Stimulated activated CD8-positive, alpha-beta memory T cell treated with anti-CD3 and anti-CD28 coated beads, Interleukin-4, amount 100 ng/mL, for 1 hour (primary cell): ENCODE results near the gene PDZRN3.
"Not testable (repeated sequence)": the region's sequence is repeated elsewhere in the genome, so short reads cannot be mapped to it uniquely, and the experiment has no call there.

Source experiments
- DNase-seq, 2 donors: peaks; one replicate each; pipeline ENCODE4 v3.0.0-alpha.2; 2020; ENCODE audit warnings: low read depth in 2 of 2, low spot score in 1 of 2

Gene PDZRN3

DNA sequence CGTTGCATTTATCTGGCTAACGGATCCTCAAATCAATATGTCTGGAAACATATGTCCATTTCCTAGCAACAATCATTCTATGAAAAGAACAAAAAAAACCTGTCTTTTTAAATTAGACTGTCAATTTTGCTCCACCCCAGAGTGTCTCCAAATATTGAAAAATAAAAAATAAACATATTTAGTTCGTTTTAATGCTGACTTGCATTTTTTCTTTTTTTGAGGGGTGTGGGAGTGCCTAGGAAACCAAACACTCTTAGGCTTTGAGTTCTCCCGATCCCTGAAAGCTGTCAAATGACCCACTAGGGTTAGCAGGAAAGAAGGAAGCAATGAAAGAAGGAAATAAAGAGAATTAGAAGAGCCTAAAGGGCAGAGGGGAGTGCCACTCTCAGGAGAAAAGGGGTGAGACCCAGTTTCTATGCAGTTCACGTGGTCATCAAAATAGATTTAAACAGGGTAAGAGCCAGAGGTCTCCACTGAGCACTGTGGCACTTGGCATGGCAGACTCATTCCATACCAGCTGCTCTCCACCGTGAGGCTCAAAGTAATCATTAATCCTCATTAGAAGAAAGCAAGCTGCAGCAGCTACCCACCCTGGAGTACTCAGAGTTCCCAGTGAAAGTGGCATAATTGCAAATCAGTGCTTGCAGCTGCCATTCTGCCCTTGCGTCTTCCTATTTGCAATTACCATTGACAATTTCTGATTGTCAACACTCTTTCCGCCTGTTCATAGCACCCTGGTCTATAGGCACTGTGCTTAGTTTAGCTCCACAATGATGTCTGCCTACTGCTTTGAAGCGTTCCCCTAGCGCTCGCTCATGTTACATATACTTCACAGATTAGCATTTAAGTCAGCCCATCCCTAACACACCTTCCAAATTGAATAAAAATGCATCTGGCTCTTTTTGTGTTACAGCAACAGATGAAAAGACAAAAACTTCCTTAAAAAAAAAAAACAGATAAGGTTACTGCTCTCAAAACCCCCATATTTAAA, 32.3 kb downstream of the PDZRN3 start:
- DNase-seq, result no peak

DNA sequence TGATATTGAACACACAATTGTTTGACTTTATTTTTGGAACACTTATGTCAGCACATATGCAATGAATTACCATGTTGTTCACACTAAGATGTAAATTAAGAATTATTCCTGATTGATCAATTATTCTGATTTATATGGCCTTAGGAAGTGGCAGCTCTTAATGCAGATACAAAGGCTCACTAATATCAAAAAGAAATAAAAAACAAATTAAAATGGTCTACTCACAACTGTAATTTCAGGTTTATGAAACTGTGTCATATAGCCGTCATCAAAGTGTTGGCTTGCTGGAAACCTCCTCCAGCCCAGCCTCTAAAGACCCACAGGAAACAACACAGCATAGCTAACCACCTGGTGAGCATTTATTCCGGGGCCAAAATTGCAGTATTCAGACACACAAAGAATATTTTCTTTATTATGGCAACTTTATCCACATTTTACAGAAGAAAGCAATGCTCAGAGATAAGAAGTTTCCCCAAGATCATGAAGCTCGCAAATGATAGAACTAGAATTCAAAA, 33.4 kb downstream of the PDZRN3 start:
- DNase-seq, result no peak

DNA sequence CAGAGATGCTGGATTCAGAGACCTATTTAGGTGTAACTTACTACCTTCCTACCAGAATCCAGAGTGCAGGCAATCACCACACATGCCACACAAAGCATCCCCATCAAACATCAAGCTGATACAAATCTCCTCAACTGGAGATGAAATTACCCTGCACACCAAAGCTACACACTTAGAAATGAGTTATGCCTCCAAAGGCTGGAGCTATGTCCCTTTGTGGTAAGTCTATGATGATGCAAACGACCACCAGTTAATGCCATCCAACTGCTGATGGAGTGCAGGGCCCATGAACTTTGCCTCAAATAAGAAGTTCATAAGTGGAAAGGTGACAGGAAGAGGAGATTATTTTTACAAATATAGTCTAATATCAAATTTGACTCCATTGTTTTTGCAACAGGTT, 38.1 kb downstream of the PDZRN3 start:
- DNase-seq, result no peak

DNA sequence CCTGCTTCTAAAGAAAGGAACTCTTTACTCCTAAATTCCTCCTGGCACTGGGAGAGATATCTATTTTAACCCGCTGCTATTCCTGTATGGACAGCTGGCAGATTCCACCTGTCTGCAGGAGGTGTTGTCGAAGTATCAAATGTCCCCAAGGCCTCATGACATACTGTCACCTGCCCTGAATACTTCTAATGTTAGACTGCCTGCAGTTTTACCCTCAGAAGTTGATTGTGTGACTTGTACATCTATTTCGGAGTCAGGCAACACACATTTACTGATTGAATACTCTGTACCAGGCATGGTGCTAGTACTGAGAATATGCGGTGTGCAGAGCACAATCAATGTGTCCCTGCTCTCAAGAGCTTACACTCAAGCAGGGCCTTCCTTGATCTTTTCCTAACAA, 38.6 kb downstream of the PDZRN3 start:
- no peak for DNase-seq

DNA sequence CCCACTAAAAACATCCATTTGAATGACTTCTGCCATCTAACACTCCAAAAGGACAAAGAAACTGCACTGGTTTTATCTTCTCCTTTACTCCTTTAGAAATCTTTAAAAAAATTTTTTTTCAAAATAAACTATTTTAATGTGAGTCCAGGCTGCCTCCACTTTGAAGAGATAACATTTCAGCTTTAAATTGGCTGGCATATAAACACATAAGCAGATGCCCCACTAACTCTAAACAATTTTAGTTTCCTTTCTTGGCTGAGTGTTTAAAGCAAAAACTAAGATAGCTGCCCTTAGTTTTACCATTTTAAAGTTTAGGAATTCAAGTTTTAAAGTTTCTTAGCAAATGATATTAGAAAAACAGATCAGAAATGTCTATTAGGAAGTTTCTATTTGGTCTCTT, 39.9 kb downstream of the PDZRN3 start:
- no peak for DNase-seq

DNA sequence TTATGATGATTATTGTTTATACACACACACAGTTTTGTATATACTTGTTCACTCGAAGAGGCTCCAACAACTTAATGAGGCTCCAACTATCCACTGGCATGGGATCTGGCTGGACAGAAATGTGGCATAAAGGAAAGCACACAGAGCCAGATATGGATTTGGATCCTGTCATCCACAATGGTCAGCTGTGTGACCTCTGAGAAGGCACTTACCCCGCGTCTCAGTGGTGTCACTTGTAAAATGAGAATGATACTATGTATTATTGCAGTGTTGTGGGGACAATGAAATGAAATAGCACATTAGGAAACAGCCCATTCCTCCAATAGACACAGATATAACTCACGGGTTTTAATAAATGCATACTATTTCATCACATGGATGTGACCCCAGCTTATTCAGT, 42.2 kb downstream of the PDZRN3 start:
- DNase-seq, result no peak

DNA sequence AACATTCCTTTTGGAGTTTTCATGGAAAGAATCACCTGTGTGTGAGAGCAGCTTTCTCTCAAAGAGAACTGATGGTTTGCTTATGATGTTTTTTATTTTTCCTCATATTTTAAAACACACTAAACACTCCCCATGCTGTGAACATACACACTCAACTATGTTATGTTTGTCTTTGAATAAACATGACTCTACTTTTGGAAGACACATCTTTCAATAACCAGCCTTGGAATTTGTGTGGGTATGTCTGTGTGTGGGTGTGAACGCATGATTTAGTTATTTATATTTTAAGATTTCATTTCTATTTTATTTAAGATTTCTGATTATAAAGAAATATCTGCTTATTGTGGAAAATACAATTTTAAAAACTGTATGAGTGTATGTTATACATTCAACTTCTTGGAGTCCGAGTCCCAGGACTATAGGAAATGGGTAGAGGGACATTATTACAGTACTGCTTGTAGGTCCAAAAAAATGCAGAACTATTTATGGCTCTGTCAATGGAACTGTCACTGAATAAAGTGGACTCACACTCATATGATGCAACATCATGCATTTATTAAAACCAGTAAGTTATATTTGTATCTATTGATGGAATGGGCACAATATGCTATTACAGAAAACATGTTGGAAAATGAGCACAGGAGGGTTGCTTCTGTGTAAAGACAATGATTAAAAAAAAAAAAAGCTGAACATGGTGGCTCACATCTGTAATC, 43.5 kb downstream of the PDZRN3 start:
- no peak for DNase-seq

DNA sequence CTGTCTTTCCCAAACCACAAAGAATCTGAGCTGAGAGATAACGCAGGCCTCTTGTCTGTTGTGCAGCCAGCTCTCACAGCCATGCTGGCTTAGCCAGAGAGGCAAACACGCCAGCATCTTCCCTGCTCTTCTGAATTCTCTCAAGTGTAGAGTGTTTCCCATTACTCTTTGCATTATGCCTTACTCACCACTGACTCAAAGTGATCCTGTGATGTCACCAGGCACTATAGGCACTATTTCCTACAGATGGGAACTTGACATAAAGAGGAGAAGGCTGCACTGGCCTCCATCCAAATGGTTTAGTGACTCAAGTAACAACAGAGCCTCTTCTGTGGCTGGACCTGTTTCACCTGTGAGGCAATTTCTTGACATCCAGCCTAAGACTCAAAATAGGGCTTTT, 44.4 kb downstream of the PDZRN3 start:
- DNase-seq, result no peak

DNA sequence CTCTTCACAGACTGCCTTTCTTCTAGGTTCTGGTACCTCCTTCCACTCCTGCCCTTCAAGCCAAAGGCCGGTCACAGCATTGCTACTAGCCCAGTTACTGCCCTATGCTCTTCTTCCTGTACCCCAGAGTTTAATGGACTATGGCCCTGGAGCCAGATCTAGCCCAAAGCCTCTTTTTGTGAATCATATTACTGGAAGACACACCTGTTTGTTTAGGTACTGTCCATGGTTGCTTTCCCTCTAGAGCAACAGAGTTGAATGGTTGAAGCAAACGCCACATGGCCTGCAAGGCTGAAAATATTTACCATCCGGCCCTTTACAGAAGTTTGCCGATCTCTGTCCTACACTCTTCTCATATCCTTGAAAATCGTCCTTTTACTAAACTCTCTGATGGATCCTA, 47.0 kb downstream of the PDZRN3 start:
- DNase-seq, result no peak

DNA sequence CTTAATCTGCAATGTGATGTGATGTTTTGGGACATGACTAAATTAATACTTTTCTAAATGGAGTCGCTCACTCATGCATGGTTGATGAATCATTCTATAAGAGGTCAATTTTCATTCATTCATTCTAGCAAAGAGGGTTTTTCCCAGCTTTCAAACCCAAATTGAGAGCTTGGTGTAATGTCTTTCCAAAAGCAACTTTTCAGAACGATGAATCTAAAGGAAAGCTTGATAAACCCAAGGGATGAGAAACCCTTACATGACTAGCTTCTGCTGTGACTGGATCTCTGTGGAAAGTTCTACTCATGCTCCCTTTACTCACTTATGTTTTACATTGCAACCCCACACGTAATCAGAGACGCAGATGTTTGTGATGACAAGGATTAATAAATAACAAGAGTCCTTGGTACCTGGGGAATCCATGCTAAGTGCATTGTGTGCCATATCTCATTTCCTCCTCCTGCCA, 47.7 kb downstream of the PDZRN3 start:
- no peak for DNase-seq

DNA sequence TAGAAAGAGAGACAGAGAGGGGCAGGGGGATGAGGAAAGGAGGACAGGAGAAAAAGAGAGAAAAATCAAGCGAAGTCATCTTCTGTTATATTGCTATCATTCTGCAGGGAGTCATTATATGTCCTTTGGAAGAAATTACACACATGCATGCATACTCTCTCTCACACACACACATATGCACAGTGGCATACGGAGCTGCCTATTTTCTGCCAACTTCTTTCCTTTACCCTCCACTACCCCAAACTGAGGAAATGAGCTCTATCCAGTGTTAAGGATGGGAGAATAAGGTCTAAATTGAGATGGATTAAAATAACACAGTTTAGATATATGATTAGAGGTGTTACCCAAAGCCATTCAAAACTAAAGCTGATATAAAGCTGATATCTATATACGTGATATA, 48.8 kb downstream of the PDZRN3 start:
- DNase-seq, result no peak

DNA sequence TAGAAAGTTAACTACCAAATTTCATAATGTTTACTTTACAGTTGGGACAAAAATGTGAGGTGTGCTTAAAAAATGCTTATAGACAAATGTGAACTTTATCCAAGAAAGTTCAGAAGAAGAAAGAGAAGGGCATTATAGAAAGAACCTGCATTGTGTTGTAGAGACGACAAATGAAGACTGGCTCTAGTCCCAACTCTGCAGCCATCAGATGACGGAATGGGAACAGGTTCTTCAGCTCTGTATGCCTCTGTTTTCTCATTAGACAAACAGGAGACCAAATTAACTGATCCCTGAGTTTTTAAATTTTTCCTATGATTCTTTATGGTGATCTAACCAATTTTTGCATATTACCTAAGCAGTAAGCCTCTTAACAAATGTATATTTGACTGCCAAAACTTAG, 49.2 kb downstream of the PDZRN3 start:
- no peak for DNase-seq

DNA sequence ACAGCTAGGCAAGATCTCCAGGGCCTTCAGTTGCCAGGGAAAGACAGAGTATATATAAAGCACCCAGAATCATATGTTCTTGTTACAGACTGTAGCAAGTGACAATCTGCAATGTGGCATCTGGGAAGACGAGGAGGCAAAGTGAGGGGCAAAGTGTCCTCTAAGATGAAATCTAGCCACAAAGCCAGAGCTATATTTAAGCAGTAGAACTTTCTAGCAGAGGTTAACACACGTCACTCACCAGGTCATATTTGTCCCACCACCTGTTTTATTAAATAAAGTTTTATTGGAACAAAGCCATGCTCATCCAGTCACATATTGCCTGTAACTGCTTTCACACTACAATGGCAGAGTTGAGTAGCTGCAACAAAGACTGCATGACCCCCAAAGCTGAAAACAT, 51.5 kb downstream of the PDZRN3 start:
- DNase-seq, result no peak

DNA sequence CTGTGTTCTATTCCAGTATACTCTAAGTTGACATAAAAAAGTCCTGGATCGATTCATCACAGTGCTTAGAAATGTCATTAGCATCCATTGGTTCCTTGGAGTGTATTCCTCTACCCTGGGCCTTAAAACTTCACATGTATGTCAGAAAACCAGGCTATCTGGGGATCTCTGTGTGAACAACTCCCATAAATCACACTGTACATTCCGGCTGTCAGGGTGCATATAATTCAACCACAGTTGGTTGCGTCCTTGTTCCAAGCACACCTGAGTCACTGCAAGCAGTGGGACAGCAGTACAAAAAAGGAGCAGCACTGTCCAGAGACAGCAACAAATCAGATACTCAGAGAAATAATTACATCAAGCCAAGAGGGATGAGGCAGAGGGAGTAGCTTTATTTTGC, 52.4 kb downstream of the PDZRN3 start:
- DNase-seq, result no peak

DNA sequence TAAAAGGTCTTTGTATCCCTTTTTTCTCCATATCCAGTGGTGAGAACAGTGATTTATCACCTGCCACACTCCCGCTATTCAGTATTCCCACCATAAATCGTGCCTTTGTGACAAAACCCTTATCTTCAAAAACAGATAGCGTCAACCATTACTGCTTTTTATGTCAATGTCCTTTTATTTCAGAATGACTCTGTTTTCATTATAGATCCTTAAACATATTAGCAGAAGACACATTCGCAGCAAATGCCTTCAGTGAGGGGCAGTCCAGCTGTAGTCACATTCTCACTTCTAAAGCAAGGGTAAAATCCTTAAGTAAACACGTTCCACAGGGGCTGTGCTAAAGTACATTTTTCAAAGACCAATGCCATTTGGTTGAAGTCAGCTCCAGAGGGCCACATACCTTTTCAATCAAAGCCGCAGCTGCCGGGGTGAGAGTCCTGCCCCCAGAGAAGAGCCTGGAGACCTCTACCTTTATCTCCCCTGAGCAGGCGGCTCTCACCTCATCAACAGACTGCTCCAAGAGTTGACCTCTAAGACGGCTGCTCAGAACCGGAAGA, 53.4 kb downstream of the PDZRN3 start:
- DNase-seq, result no peak

DNA sequence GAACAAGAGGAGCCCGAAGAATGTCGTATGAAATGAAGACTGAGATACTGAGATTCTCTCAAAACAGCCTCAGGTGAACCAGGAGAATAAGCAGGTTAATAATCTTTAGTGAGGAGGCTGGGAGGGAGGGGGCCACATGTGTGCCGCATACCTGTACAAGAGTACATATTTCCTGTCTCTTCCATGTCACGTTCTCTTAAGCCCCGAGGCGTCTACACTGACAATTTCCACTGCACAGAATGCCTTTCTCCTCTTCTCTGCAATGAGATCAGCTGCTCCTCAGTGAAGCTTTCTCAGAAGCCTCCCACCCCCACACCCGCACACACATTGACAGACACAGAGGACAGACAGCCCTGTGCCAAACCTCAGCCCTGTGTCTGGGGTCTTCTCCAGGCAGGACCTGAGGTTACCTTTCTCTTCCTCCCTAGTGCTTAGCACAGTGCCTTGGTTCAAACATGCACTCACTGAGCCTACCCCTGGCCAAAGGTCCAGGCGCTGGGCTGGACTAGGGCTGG, 55.4 kb downstream of the PDZRN3 start:
- no peak for DNase-seq

DNA sequence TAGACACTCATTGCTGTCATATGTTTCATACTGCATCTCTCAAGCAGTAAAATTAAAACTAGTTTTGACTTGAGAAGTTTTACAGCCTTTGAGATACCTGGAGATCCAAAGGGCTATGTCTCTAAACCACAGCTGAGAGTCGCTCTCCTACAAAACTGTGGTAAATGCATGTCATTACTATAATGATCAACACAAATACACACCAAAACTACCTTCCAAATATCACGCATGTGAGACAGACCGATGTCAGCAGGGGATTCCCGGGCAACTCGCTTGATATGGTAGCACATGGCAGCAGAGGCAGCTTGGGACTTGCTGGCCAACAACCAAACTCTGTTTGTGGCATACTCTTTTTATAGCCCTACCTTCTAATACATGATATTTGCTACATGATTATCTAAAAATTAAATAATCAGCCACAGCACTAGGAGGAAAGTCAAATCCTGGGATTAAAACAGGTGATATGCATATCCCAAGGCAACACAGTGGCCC, 56.3 kb downstream of the PDZRN3 start:
- no peak for DNase-seq

DNA sequence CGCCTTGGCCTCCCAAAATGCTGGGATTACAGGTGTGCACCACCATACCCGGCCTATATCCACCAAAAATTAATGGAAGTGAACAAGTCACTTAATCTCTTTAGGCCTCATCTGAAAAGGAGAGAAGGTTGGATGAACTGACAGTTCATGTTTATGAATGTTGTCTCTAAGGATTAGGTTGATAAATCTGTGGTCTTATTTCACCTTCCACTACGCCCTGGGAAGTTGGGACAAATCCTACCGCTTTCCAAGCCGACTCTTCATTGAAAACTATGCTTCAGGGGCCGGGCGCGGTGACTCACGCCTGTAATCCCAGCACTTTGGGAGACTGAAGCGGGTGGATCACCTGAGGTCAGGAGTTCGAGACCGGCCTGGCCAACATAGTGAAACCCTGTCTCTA, 59.4 kb downstream of the PDZRN3 start:
- not testable (repeated sequence) for DNase-seq

DNA sequence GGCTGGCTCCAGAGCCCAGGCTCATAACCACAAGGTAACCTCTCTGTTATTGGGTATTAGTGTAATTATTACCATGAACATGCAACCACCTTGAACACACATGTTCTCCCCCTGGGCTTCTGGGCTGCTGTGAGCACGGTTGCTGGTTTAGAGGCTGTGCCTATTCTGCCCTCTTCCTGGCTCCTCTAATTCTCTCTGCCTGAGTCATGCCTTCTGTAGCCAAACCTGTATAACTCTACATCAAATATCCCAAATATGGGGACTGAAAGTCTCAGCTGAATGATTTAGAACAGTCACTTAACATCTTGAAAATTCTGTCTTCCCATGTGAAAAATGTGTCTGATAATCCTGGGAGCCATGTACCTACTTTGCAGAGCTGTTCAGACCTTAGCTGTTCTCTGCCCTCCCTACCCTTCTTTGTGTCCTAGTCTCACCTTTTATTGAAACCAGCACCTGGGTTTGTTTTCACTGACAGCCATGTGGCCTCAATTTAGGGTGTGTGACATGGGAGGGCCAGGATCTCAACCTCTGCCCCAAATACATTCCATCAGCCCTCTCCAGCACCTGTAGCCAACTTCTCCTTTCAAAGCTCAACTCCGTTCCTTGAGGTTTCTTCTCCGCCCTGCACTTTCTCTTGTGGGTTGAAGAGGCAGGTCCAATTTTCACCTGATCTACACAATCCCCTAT, 60.7 kb downstream of the PDZRN3 start:
- no peak for DNase-seq

DNA sequence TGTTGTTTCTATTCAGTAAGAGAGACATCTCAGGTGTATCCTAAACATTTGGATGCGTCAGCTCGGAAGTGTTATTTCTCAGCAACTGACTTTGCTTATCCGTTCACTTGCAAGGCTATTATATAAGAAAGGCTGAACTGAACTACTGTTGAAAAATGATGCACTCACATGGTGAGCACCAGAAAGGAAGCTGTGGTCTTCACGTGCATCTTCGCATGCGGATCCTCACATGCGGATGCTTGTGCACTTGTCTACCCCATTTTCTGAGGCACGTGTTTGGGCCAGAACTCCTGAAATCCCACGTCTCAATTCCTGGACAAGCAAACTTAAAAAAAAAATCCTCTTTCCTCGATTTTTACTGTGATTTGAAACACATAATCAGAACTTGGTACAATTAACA, 63.2 kb downstream of the PDZRN3 start:
- DNase-seq, result no peak

DNA sequence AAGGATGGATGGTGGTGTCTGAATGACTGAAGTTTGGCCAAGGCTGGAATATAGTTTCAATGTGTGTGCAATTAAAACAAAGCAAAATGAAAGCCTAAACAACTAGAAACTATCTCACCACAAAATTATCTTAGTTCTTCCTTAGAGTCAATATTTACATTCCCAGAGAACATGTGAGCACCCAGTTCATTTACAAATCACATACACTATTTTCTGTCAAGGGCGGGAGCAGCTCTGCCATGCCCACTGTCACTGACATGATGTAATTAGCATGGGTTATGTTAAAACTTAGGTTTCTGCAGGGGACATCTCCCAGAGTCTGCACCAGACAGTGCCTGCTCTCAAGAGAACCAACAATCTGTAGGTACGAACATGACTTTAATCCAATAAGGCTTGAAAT, 65.0 kb downstream of the PDZRN3 start:
- DNase-seq, result no peak
